ENCODE results near the gene CAPZB.

GRCh38 chr1:19342894-19343616, 142.3 kb downstream of the CAPZB start:
- no peak for TF ChIP-seq CTCF (IDR thresholded peaks at IDR 0.05)
- no peak for TF ChIP-seq POLR2A (IDR thresholded peaks at IDR 0.05)
